ENCODE data around the gene SWI5.

GRCh38 chr9:128247226-128247803 lies 28.8 kb upstream of the SWI5 start:
- TF ChIP-seq POLR2AphosphoS5 (IDR thresholded peaks at IDR 0.05; ENCODE audit: low read depth, low read length) (no peak), REST (IDR thresholded peaks at IDR 0.05; ENCODE audit: insufficient read depth in 1 of 2, low read depth in 2 of 2, low read length in 2 of 2) (no peak), SIN3A (IDR thresholded peaks at IDR 0.05; ENCODE audit: borderline replicate concordance, insufficient read depth, low read length) (no peak), TAF1 (IDR thresholded peaks at IDR 0.05; ENCODE audit: borderline replicate concordance, insufficient read depth, low read length) (no peak), FOXP2 (optimal IDR thresholded peaks at IDR 0.05; ENCODE audit: borderline replicate concordance, extremely low read depth, extremely low read length, insufficient read depth) (no peak)

Measured in PFSK-1 (cell line).